ENCODE data around the gene SLC25A10.

SLC25A10 gene

GRCh38 chr17:81733507-81734404, 21.7 kb downstream of the SLC25A10 start:
- TF ChIP-seq USF1 (IDR thresholded peaks at IDR 0.05) (no peak), RAD21 (IDR thresholded peaks at IDR 0.05; ENCODE audit: low read depth) (peak; percentile 94), CEBPB (IDR thresholded peaks at IDR 0.05) (no peak), ZBTB7A (IDR thresholded peaks at IDR 0.05; ENCODE audit: low read depth) (no peak), YY1 (IDR thresholded peaks at IDR 0.05; ENCODE audit: low read depth) (no peak), EP300 (IDR thresholded peaks at IDR 0.05; ENCODE audit: borderline replicate concordance) (no peak), TCF12 (IDR thresholded peaks at IDR 0.05; ENCODE audit: low read depth) (no peak), NFIC (IDR thresholded peaks at IDR 0.05) (no peak)

- TF ChIP-seq, protein P1, sequence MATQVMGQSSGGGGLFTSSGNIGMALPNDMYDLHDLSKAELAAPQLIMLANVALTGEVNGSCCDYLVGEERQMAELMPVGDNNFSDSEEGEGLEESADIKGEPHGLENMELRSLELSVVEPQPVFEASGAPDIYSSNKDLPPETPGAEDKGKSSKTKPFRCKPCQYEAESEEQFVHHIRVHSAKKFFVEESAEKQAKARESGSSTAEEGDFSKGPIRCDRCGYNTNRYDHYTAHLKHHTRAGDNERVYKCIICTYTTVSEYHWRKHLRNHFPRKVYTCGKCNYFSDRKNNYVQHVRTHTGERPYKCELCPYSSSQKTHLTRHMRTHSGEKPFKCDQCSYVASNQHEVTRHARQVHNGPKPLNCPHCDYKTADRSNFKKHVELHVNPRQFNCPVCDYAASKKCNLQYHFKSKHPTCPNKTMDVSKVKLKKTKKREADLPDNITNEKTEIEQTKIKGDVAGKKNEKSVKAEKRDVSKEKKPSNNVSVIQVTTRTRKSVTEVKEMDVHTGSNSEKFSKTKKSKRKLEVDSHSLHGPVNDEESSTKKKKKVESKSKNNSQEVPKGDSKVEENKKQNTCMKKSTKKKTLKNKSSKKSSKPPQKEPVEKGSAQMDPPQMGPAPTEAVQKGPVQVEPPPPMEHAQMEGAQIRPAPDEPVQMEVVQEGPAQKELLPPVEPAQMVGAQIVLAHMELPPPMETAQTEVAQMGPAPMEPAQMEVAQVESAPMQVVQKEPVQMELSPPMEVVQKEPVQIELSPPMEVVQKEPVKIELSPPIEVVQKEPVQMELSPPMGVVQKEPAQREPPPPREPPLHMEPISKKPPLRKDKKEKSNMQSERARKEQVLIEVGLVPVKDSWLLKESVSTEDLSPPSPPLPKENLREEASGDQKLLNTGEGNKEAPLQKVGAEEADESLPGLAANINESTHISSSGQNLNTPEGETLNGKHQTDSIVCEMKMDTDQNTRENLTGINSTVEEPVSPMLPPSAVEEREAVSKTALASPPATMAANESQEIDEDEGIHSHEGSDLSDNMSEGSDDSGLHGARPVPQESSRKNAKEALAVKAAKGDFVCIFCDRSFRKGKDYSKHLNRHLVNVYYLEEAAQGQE (IDR thresholded peaks at IDR 0.05; ENCODE audit: low read depth): no peak
- TF ChIP-seq EGR1 (IDR thresholded peaks at IDR 0.05): no peak
- no peak for TF ChIP-seq USF1 (IDR thresholded peaks at IDR 0.05)
- TF ChIP-seq TEAD4 (IDR thresholded peaks at IDR 0.05): no peak
- TF ChIP-seq CEBPB (IDR thresholded peaks at IDR 0.05): no peak
- TF ChIP-seq FOXM1 (IDR thresholded peaks at IDR 0.05; ENCODE audit: borderline replicate concordance, low read depth): no peak
- TF ChIP-seq CREB1 (IDR thresholded peaks at IDR 0.05; ENCODE audit: low read depth): no peak
- no peak for TF ChIP-seq ZBTB7A (IDR thresholded peaks at IDR 0.05; ENCODE audit: low read depth)
- no peak for TF ChIP-seq EP300 (IDR thresholded peaks at IDR 0.05; ENCODE audit: borderline replicate concordance)
- no peak for TF ChIP-seq YY1 (IDR thresholded peaks at IDR 0.05; ENCODE audit: low read depth)
- no peak for TF ChIP-seq NFIC (IDR thresholded peaks at IDR 0.05)
Observed at GRCh38 chr17:81734405-81735263, 22.6 kb downstream of the SLC25A10 start.

DNA sequence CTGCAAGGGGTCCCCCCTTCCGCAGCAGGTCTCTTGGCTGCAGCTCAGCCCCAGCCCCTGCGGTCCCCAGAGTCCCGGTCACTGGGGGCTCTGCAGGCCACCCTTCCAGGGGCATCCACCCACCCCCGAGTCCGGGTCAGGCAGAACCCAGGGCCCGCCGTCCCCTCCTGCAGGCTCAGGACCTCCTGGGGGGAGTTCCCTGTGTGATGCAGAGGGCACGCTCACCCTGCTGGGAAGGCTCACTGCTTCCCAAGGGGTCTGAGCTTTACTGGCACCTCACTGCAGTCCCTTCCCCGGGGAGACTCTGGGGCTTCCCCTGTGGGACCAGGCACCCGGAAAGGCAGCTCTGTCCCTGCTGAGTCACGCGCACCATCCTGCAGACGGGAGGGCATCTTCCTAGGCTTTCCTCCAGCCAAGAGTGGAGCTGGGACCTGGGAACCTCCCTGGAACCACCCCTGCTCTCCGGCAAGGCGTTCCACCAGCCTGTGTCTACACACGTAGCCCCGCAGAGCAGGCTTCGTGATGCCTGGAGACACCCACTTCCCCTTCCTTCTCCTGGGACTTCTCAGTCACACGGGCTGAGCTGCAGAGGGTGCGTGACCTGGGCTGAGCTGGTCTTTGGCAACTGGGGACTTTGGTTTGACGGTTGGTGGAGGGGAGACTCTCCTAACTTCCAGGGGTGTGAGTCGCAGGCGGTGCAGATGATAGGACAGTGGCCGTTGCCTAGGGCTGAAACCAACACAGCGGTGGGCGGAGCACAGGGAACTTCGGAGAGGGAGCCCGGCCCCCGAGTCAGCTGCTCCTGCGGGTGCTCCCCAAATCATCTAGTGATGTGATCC, 23.4 kb downstream of the SLC25A10 start:
- TF ChIP-seq, protein P2, sequence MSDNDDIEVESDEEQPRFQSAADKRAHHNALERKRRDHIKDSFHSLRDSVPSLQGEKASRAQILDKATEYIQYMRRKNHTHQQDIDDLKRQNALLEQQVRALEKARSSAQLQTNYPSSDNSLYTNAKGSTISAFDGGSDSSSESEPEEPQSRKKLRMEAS (IDR thresholded peaks at IDR 0.05): peak; percentile 60; the same call in 1 of the 2 replicates
- TF ChIP-seq, protein P1 (IDR thresholded peaks at IDR 0.05; ENCODE audit: low read depth): no peak

- TF ChIP-seq RAD21 (IDR thresholded peaks at IDR 0.05; ENCODE audit: low read depth) (no peak), TEAD4 (IDR thresholded peaks at IDR 0.05) (no peak), EP300 (IDR thresholded peaks at IDR 0.05; ENCODE audit: borderline replicate concordance) (no peak), TCF12 (IDR thresholded peaks at IDR 0.05; ENCODE audit: low read depth) (no peak), CREB1 (IDR thresholded peaks at IDR 0.05; ENCODE audit: low read depth) (no peak), CEBPB (IDR thresholded peaks at IDR 0.05) (no peak), YY1 (IDR thresholded peaks at IDR 0.05; ENCODE audit: low read depth) (no peak), EGR1 (IDR thresholded peaks at IDR 0.05) (no peak), USF1 (IDR thresholded peaks at IDR 0.05) (no peak), ZBTB7A (IDR thresholded peaks at IDR 0.05; ENCODE audit: low read depth) (no peak), FOXM1 (IDR thresholded peaks at IDR 0.05; ENCODE audit: borderline replicate concordance, low read depth) (no peak), NFIC (IDR thresholded peaks at IDR 0.05) (no peak), TAF1 (IDR thresholded peaks at IDR 0.05; ENCODE audit: low read depth) (no peak)
- TF ChIP-seq, protein P1 (IDR thresholded peaks at IDR 0.05; ENCODE audit: low read depth): no peak
- TF ChIP-seq, protein P2 (IDR thresholded peaks at IDR 0.05): no peak
Observed at GRCh38 chr17:81737947-81738800, 26.1 kb downstream of the SLC25A10 start.

All from Ishikawa (cell line).